ENCODE data around the gene LYPLA2.

- TF ChIP-seq CTCF (IDR thresholded peaks at IDR 0.05): no peak
- no peak for TF ChIP-seq POLR2A (IDR thresholded peaks at IDR 0.05)
Measured at GRCh38 chr1:23742670-23743286, 48.2 kb upstream of the LYPLA2 start.

Measured in right lobe of liver (tissue), 4 donors.